WTC11 (cell line): ENCODE results near the gene CCDC57. TPM values are rescaled to one million over a fixed set of nuclear protein-coding genes. Genes with fewer than 3 reads are reported as not detected.

Source experiments
- ATAC-seq: fragments of 200-7000 bp; cut with Tn5 transposase; 2 replicates; pipeline ENCODE4 v1.10.0; 2021; ENCODE audit warnings: mild to moderate bottlenecking, moderate library complexity
- CTCF ChIA-PET: fragments of 300-600 bp; sonication (Branson Sonifier 250); formaldehyde crosslinking; loops from one replicate; lab custom pipeline; 2021; ENCODE audit warnings: antibody characterized with exemption; lab: Charles Lee
- POLR2A ChIA-PET: fragments of 350-600 bp; sonication (Branson Sonifier 250); formaldehyde crosslinking; loops from one replicate; lab custom pipeline; 2021; ENCODE audit warnings: antibody characterized with exemption; lab: Charles Lee
- DNase-seq: peaks from one replicate; pipeline ENCODE4 v3.0.0; 2021; ENCODE audit warnings: low spot score
- H3K27ac Mint-ChIP-seq: 2 replicates; pipeline ENCODE4 v1.8.0; 2021; ENCODE audit warnings: mixed read lengths
- H3K27me3 Mint-ChIP-seq: 2 replicates; pipeline ENCODE4 v1.8.0; 2021; ENCODE audit warnings: low read depth, mild to moderate bottlenecking, moderate library complexity, mixed read lengths
- H3K36me3 Mint-ChIP-seq: 2 replicates; pipeline ENCODE4 v1.8.0; 2021; ENCODE audit warnings: mixed read lengths
- H3K4me1 Mint-ChIP-seq: 2 replicates; pipeline ENCODE4 v1.8.0; 2022; ENCODE audit warnings: mixed read lengths
- H3K4me3 Mint-ChIP-seq: 2 replicates; pipeline ENCODE4 v1.8.0; 2021; ENCODE audit warnings: mild to moderate bottlenecking, moderate library complexity, mixed read lengths
- H3K9me3 Mint-ChIP-seq: 2 replicates; pipeline ENCODE4 v1.8.0; 2021; ENCODE audit warnings: mixed read lengths
- ATF1 ChIP-seq: sonication (generic); formaldehyde crosslinking; IDR thresholded peaks from 2 replicates; pipeline ENCODE4 v1.8.1; 2023; ENCODE audit warnings: mild to moderate bottlenecking, moderate library complexity, missing genetic modification reagents
- ATF2 ChIP-seq: sonication (generic); formaldehyde crosslinking; IDR thresholded peaks from 2 replicates; pipeline ENCODE4 v1.8.1; 2022; ENCODE audit warnings: low read depth, missing genetic modification reagents, borderline replicate concordance
- CREM ChIP-seq: sonication (generic); formaldehyde crosslinking; IDR thresholded peaks from 2 replicates; pipeline ENCODE4 v1.8.1; 2022; ENCODE audit warnings: mild to moderate bottlenecking, missing genetic modification reagents, moderate library complexity
- E2F1 ChIP-seq: sonication (generic); formaldehyde crosslinking; IDR thresholded peaks from 2 replicates; pipeline ENCODE4 v1.8.0; 2022; ENCODE audit warnings: mild to moderate bottlenecking, missing genetic modification reagents
- E2F5 ChIP-seq: sonication (generic); formaldehyde crosslinking; IDR thresholded peaks from 2 replicates; pipeline ENCODE4 v1.8.1; 2022; ENCODE audit warnings: mild to moderate bottlenecking, moderate library complexity, missing genetic modification reagents
- EMX1 ChIP-seq: fragments of 250-450 bp; sonication (Bioruptor Pico); IDR thresholded peaks from 2 replicates; pipeline ENCODE4 v1.8.0; 2021; ENCODE audit warnings: mild to moderate bottlenecking
- GTF2I ChIP-seq: fragments of 250-450 bp; sonication (Bioruptor Pico); conservative IDR thresholded peaks from 2 replicates; pipeline ENCODE4 v1.4.0; 2021; ENCODE audit warnings: mild to moderate bottlenecking
- JUN ChIP-seq: sonication (generic); formaldehyde crosslinking; IDR thresholded peaks from 2 replicates; pipeline ENCODE4 v1.8.0; 2023; ENCODE audit warnings: mild to moderate bottlenecking, missing genetic modification reagents
- KAT7 ChIP-seq: sonication (generic); formaldehyde crosslinking; IDR thresholded peaks from 2 replicates; pipeline ENCODE4 v1.8.1; 2023; ENCODE audit warnings: missing genetic modification reagents, mild to moderate bottlenecking, borderline replicate concordance
- MYBL2 ChIP-seq: sonication (generic); formaldehyde crosslinking; IDR thresholded peaks from 2 replicates; pipeline ENCODE4 v1.8.1; 2023; ENCODE audit warnings: mild to moderate bottlenecking, moderate library complexity, missing genetic modification reagents
- NFE2L1 ChIP-seq: sonication (generic); formaldehyde crosslinking; IDR thresholded peaks from 2 replicates; pipeline ENCODE4 v1.8.1; 2023; ENCODE audit warnings: missing genetic modification reagents
- NR3C1 ChIP-seq: sonication (generic); formaldehyde crosslinking; conservative IDR thresholded peaks from 2 replicates; pipeline ENCODE4 v1.8.1; 2023; ENCODE audit warnings: low read depth, mild to moderate bottlenecking, missing genetic modification reagents
- SP1 ChIP-seq: sonication (generic); formaldehyde crosslinking; conservative IDR thresholded peaks from 2 replicates; pipeline ENCODE4 v1.8.1; 2022; ENCODE audit warnings: missing genetic modification reagents
- TCF7 ChIP-seq: sonication (generic); formaldehyde crosslinking; IDR thresholded peaks from 2 replicates; pipeline ENCODE4 v1.8.0; 2022; ENCODE audit warnings: mild to moderate bottlenecking, low read depth, missing genetic modification reagents, moderate library complexity
- ZNF121 ChIP-seq: sonication (generic); formaldehyde crosslinking; IDR thresholded peaks from 2 replicates; pipeline ENCODE4 v1.8.0; 2023; ENCODE audit warnings: missing genetic modification reagents
- ZNF232 ChIP-seq: sonication (generic); formaldehyde crosslinking; IDR thresholded peaks from 2 replicates; pipeline ENCODE4 v1.8.0; 2022; ENCODE audit warnings: mild to moderate bottlenecking, missing genetic modification reagents
- ZNF263 ChIP-seq: sonication (generic); formaldehyde crosslinking; IDR thresholded peaks from 2 replicates; pipeline ENCODE4 v1.8.1; 2022; ENCODE audit warnings: low read depth, mild to moderate bottlenecking, moderate library complexity, missing genetic modification reagents
- total RNA-seq: library from RNA; stranded (reverse); gene quantifications from 3 replicates; pipeline ENCODE4 v1.2.3, GENCODE V29; 2021
- TF ChIP-seq, protein P1 (sequence below): fragments of 250-450 bp; sonication (Bioruptor Pico); IDR thresholded peaks from 2 replicates; pipeline ENCODE4 v1.9.0; 2021; ENCODE audit warnings: moderate library complexity, mild to moderate bottlenecking, inconsistent platforms, borderline replicate concordance
- TF ChIP-seq, protein P2 (sequence below): sonication (generic); formaldehyde crosslinking; IDR thresholded peaks from 2 replicates; pipeline ENCODE4 v1.8.0; 2022; ENCODE audit warnings: mild to moderate bottlenecking, missing genetic modification reagents
- TF ChIP-seq, protein P3 (sequence below): sonication (generic); formaldehyde crosslinking; conservative IDR thresholded peaks from 2 replicates; pipeline ENCODE4 v1.8.1; 2022; ENCODE audit warnings: mild to moderate bottlenecking, missing genetic modification reagents

CCDC57 gene
- total RNA-seq, 1 experiment from 2014 or later = 20.0 TPM

DNA sequence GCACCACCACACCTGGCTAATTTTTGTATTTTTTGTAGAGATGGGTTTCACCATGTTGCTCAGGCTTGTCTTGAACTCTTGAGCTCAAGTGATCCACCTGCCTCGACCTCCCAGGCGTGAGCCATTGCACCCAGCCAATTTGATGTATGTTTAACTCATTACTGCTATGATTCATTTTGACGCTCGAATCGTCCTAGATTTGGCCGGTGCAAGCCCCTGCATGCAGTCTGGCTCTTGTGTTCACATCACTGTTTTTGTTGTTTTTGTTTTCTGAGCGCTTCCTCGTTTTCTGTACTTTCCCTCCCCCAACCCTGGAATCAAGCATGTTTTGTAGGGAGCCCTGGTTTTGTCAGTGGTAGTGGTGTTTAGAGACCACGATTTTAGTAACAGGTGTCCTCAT is 139.2 kb downstream of the CCDC57 start (continued):
- no peak for TF ChIP-seq KAT7 (CRISPR knock-in tag)
- TF ChIP-seq E2F5 (CRISPR knock-in tag) = no peak
- TF ChIP-seq, protein P1, sequence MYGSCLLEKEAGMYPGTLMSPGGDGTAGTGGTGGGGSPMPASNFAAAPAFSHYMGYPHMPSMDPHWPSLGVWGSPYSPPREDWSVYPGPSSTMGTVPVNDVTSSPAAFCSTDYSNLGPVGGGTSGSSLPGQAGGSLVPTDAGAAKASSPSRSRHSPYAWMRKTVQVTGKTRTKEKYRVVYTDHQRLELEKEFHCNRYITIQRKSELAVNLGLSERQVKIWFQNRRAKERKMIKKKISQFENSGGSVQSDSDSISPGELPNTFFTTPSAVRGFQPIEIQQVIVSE (CRISPR knock-in tag) = no peak
- TF ChIP-seq GTF2I (CRISPR knock-in tag) = no peak
- no peak for TF ChIP-seq ATF1 (CRISPR knock-in tag)
- no peak for TF ChIP-seq NR3C1 (CRISPR knock-in tag)
- TF ChIP-seq CREM (CRISPR knock-in tag) = no peak

GRCh38 chr17:82072827-82073226 is 139.8 kb downstream of the CCDC57 start:
- ATAC-seq (no peak), DNase-seq (no peak)
- Mint-ChIP-seq H3K27ac (no peak overlapping the region), H3K36me3 (no peaks in the 10 kb centered on the region), H3K4me1 (no peaks in the 10 kb centered on the region), H3K9me3 (no peaks in the 10 kb centered on the region), H3K4me3 (no peak overlapping the region), H3K27me3 (peaks cover 17% of the 10 kb centered on the region)
- ChIA-PET POLR2A (no interaction called here), CTCF (interaction anchor here (0.8 to 1.7 kb wide), 2 partner anchors 42 to 81 kb away, joined by 4 to 8 read pairs; no protein-coding TSS in a partner anchor)
- TF ChIP-seq ATF2 (CRISPR knock-in tag) (no peak), ZNF232 (CRISPR knock-in tag) (no peak), NFE2L1 (CRISPR knock-in tag) (no peak), MYBL2 (CRISPR knock-in tag) (no peak)

- Mint-ChIP-seq H3K4me3 (no peak overlapping the region), H3K9me3 (no peaks in the 10 kb centered on the region), H3K27ac (no peak overlapping the region), H3K27me3 (peaks cover 17% of the 10 kb centered on the region), H3K36me3 (no peaks in the 10 kb centered on the region), H3K4me1 (0 out of 2 replicates have a peak, but pooled peaks cover 2% of the 10 kb centered on the region)
- ATAC-seq = no peak
- DNase-seq = no peak
- TF ChIP-seq ZNF121 (CRISPR knock-in tag) (no peak), TCF7 (CRISPR knock-in tag) (no peak), SP1 (CRISPR knock-in tag) (no peak), E2F1 (CRISPR knock-in tag) (no peak), EMX1 (CRISPR knock-in tag) (no peak), ZNF263 (CRISPR knock-in tag) (no peak), JUN (CRISPR knock-in tag) (no peak)
- TF ChIP-seq, protein P1 (CRISPR knock-in tag) = no peak
- TF ChIP-seq, protein P2, sequence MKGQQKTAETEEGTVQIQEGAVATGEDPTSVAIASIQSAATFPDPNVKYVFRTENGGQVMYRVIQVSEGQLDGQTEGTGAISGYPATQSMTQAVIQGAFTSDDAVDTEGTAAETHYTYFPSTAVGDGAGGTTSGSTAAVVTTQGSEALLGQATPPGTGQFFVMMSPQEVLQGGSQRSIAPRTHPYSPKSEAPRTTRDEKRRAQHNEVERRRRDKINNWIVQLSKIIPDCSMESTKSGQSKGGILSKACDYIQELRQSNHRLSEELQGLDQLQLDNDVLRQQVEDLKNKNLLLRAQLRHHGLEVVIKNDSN (CRISPR knock-in tag) = no peak
- TF ChIP-seq, protein P3, sequence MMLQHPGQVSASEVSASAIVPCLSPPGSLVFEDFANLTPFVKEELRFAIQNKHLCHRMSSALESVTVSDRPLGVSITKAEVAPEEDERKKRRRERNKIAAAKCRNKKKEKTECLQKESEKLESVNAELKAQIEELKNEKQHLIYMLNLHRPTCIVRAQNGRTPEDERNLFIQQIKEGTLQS (CRISPR knock-in tag) = no peak
- POLR2A ChIA-PET = no interaction called here
- CTCF ChIA-PET = interaction anchor here (1.0 kb wide), 1 partner anchor 51 kb away, joined by 3 read pairs; no protein-coding TSS in a partner anchor
These were observed 142.0 kb downstream of the CCDC57 start for GRCh38 chr17:82070611-82071010.
